K562 (cell line): ENCODE data around the gene AFF1. TPM values are rescaled to one million over a fixed set of nuclear protein-coding genes. Genes with fewer than 3 reads are reported as not detected.

Experiments
- ATAC-seq: fragments of 200-7000 bp; cut with Tn5 transposase; 3 replicates; pipeline ENCODE4 v1.9.1; 2020; ENCODE audit warnings: moderate library complexity
- BruUV-seq: library from RNA; stranded (reverse); fragments of 400-500 nt; replicated peaks from 2 replicates; lab custom pipeline; 2021; lab: Mats Ljungman, UMichigan
- CTCF ChIA-PET: fragments of 300-600 bp; formaldehyde crosslinking; extraction: SDS; loops from one replicate; lab custom pipeline; 2021; ENCODE audit warnings: low intra/inter-chr PET ratio; lab: Yijun Ruan, JAX
- POLR2A ChIA-PET: fragments of 300-600, 350-650 bp; sonication (Branson Sonifier 250); formaldehyde crosslinking; extraction: SDS; loops from one replicate; lab custom pipeline; 2021; ENCODE audit warnings: antibody characterized with exemption, inconsistent platforms; lab: Yijun Ruan, JAX
- DNase-seq, 4 experiments: peaks; one replicate each; pipeline versions ENCODE4 v3.0.0 to v3.0.0-alpha.2; 2011 to 2018; ENCODE audit warnings: low spot score in 3 of 4, mixed read lengths in 3 of 4; ENCODE audit errors: extremely low read depth in 1 of 4
- FAIRE-seq: peaks from 2 replicates; lab custom pipeline; 2011; peaks lifted over from hg19 to GRCh38; lab: Jason Lieb, UNC
- H2AFZ ChIP-seq: 2 replicates; pipeline ENCODE4 v1.6.0; 2011; ENCODE audit warnings: low read depth, low read length, control low read depth, inconsistent platforms
- H3K27ac ChIP-seq: fragments of 200-600 bp; 3 replicates; pipeline ENCODE4 v1.8.0; 2011; ENCODE audit warnings: low read depth, mild to moderate bottlenecking, control low read depth, inconsistent platforms, low read length, moderate library complexity, mixed read lengths; ENCODE audit errors: extremely low read depth
- H3K27me3 ChIP-seq, 2 experiments: fragments of 300-600 bp in 1 of 2; 2 replicates in 1 of 2; 3 replicates in 1 of 2; pipeline versions ENCODE4 v1.6.0 to v1.8.0; 2011; ENCODE audit warnings: inconsistent platforms in 2 of 2, low read length in 2 of 2, mild to moderate bottlenecking in 1 of 2, mixed read lengths in 1 of 2, moderate library complexity in 1 of 2; ENCODE audit not compliant: control insufficient read depth in 2 of 2, insufficient read depth in 2 of 2
- H3K36me3 ChIP-seq: fragments of 300-600 bp; 3 replicates; pipeline ENCODE4 v1.8.0; 2011; ENCODE audit warnings: mild to moderate bottlenecking, low read length, inconsistent platforms; ENCODE audit not compliant: control insufficient read depth, insufficient read depth
- H3K4me1 ChIP-seq, 2 experiments: fragments of 200-600 bp in 1 of 2; replicated peaks in 1 of 2; 2 replicates in 1 of 2; 3 replicates in 1 of 2; pipeline versions ENCODE4 v1.5.1 to v1.8.0; 2011; ENCODE audit warnings: inconsistent platforms in 2 of 2, low read length in 2 of 2, mild to moderate bottlenecking in 1 of 2, mixed read lengths in 1 of 2, moderate library complexity in 1 of 2; ENCODE audit not compliant: control insufficient read depth in 2 of 2, insufficient read depth in 2 of 2
- H3K4me2 ChIP-seq: 2 replicates; pipeline ENCODE4 v1.6.1; 2011; ENCODE audit warnings: low read length, control low read depth, inconsistent platforms, mixed read lengths; ENCODE audit not compliant: insufficient read depth
- H3K4me3 ChIP-seq: fragments of 200-600 bp; sonication (generic), shearing (Covaris generic); 2 replicates; pipeline ENCODE4 v1.5.1; 2016; ENCODE audit warnings: control low read depth, inconsistent platforms
- H3K79me2 ChIP-seq: fragments of 200-600 bp; 3 replicates; pipeline ENCODE4 v1.8.0; 2011; ENCODE audit warnings: low read length, inconsistent platforms; ENCODE audit not compliant: control insufficient read depth, insufficient read depth
- H3K9ac ChIP-seq, 2 experiments: 2 replicates each; pipeline versions ENCODE4 v1.6.0 to v1.6.1; 2011; ENCODE audit warnings: low read depth in 2 of 2, low read length in 2 of 2, control low read depth in 1 of 2, inconsistent platforms in 1 of 2, mild to moderate bottlenecking in 1 of 2, mixed read lengths in 1 of 2; ENCODE audit not compliant: insufficient read depth in 1 of 2
- H3K9me1 ChIP-seq: one replicate; pipeline ENCODE4 v1.6.0; 2011; ENCODE audit warnings: inconsistent platforms, mild to moderate bottlenecking, low read length, moderate library complexity; ENCODE audit not compliant: control insufficient read depth, insufficient read depth
- H3K9me3 ChIP-seq: replicated peaks from 2 replicates; pipeline ENCODE4 v1.5.1; 2011; ENCODE audit warnings: low read depth, low read length, inconsistent platforms; ENCODE audit not compliant: control insufficient read depth, insufficient read depth
- H4K20me1 ChIP-seq: replicated peaks from 2 replicates; pipeline ENCODE4 v1.6.1; 2011; ENCODE audit warnings: low read length, inconsistent platforms, mixed read lengths; ENCODE audit not compliant: control insufficient read depth, insufficient read depth
- EP400 ChIP-seq: fragments of 450-650 bp; IDR thresholded peaks from 2 replicates; pipeline ENCODE4 v1.6.1; 2017; ENCODE audit warnings: antibody characterized with exemption, mild to moderate bottlenecking, moderate library complexity
- GATAD2B ChIP-seq: fragments of 450-650 bp; IDR thresholded peaks from 2 replicates; pipeline ENCODE4 v1.6.1; 2017; ENCODE audit warnings: mild to moderate bottlenecking, borderline replicate concordance
- HNRNPL ChIP-seq: fragments of 200-400 bp; formaldehyde crosslinking; IDR thresholded peaks from 2 replicates; pipeline ENCODE4 v1.6.1; 2017; ENCODE audit warnings: low read depth, mild to moderate bottlenecking, low read length
- MAZ ChIP-seq, 2 experiments: fragments of 450-650 bp in 1 of 2; sonication (generic) in 1 of 2; formaldehyde crosslinking; IDR thresholded peaks in 1 of 2; conservative IDR thresholded peaks in 1 of 2; 2 replicates each; pipeline versions ENCODE4 v1.4.0 to v1.5.0; 2020; ENCODE audit warnings: mild to moderate bottlenecking in 1 of 2, missing genetic modification reagents in 1 of 2
- NFATC3 ChIP-seq: fragments of 450-650 bp; IDR thresholded peaks from 2 replicates; pipeline ENCODE4 v1.6.1; 2017; ENCODE audit warnings: mild to moderate bottlenecking
- PURB ChIP-seq: sonication (generic); formaldehyde crosslinking; IDR thresholded peaks from 2 replicates; pipeline ENCODE4 v1.9.0; 2021; ENCODE audit warnings: low read depth, mild to moderate bottlenecking, missing genetic modification reagents
- TBL1XR1 ChIP-seq, 2 experiments: IDR thresholded peaks; 2 replicates each; pipeline ENCODE4 v1.6.1; 2012; ENCODE audit warnings: improper control_type of control experiment in 2 of 2, low read length in 2 of 2, mild to moderate bottlenecking in 1 of 2
- XRCC3 ChIP-seq: fragments of 450-650 bp; IDR thresholded peaks from 2 replicates; pipeline ENCODE4 v1.6.1; 2017; ENCODE audit warnings: mild to moderate bottlenecking, moderate library complexity
- ZNF217 ChIP-seq: sonication (generic); formaldehyde crosslinking; IDR thresholded peaks from 2 replicates; pipeline ENCODE4 v1.8.0; 2022; ENCODE audit warnings: mild to moderate bottlenecking, missing genetic modification reagents
- ZNF583 ChIP-seq: fragments of 250-450 bp; sonication (Bioruptor Pico); IDR thresholded peaks from 2 replicates; pipeline ENCODE4 v1.4.0; 2020
- ZNF77 ChIP-seq: fragments of 250-450 bp; sonication (Bioruptor Pico); IDR thresholded peaks from 2 replicates; pipeline ENCODE4 v1.5.0; 2020
- WGBS: fragments of 100-300 bp; shearing (Covaris generic); methylation state at CpG from one replicate; pipeline ENCODE4 v1.1.6; 2016; ENCODE audit warnings: low coverage, mixed read lengths; ENCODE audit not compliant: insufficient coverage; ENCODE audit errors: missing lambda C conversion rate; 5-methylcytosine and 5-hydroxymethylcytosine counted together
- in situ Hi-C: fragments of 300-500 bp; cut with MboI; formaldehyde crosslinking; loops from 4 replicates; pipeline ENCODE4 v1.15.0; 2018; ENCODE audit warnings: inconsistent platforms, mixed read lengths
- intact Hi-C: fragments of 100-400 bp; cut with micrococcal nuclease; formaldehyde crosslinking; loops from 2 replicates; pipeline ENCODE4 v1.14.2; 2022
- polyA plus RNA-seq, 8 experiments: library from polyadenylated mRNA; depleted of rRNA in 4 of 8; stranded (reverse) in 5 of 8; unstranded in 3 of 8; fragments of >200 nt; fragmentation: Nextera tagmentation in 2 of 8; fragmentation: Illumina TruSeq in 1 of 8; extraction: Ambion mirVana in 2 of 8; extraction: Trizol in 1 of 8; gene quantifications; 2 replicates each; pipeline versions ENCODE4 v1.2.1 to v1.2.3, GENCODE V29; 2011 to 2014; ENCODE audit warnings: inconsistent platforms in 1 of 8, missing spikeins in 1 of 8
- total RNA-seq, 7 experiments: library from RNA; depleted of rRNA in 6 of 7; stranded (reverse); fragments of >200 nt in 6 of 7; fragmentation: Illumina TruSeq in 2 of 7; extraction: Trizol in 2 of 7; gene quantifications; 2 replicates each; pipeline versions ENCODE4 v1.2.1 to v1.2.3, GENCODE V29; 2011 to 2021; ENCODE audit warnings: low replicate concordance in 1 of 7
- TF ChIP-seq, protein P1 (sequence below): fragments of 450-650 bp; formaldehyde crosslinking; conservative IDR thresholded peaks from 2 replicates; pipeline ENCODE4 v1.4.0; 2022; ENCODE audit warnings: mild to moderate bottlenecking, missing genetic modification characterization

The AFF1 gene
- total and polyA plus RNA-seq, 9 of the 15 experiments (the other 6 are each of a cell fraction or from before 2014, with no cell fraction given) = 4.1 to 47.5 (median 17.2) TPM

GRCh38 chr4:87047281-87047798 lies 112.5 kb downstream of the AFF1 start:
- H3K4me1 ChIP-seq = peaks cover 13 to 27% of the 10 kb centered on the region in 2 experiments; a peak in 4 of 5 replicates
- DNase-seq = no peak
- no peaks in the 10 kb centered on the region for H3K27me3 ChIP-seq
- intact Hi-C loops = no loop called here
- H3K36me3 ChIP-seq = peaks cover 46% of the 10 kb centered on the region; the same call in 2 of the 3 replicates
- H4K20me1 ChIP-seq = peaks cover 13% of the 10 kb centered on the region; the same call in 1 of the 2 replicates
- no TSS peak for BruUV-seq
- no peak overlapping the region for H3K4me3 ChIP-seq
- no peaks in the 10 kb centered on the region for H3K9me3 ChIP-seq
- H3K79me2 ChIP-seq = peaks cover 90% of the 10 kb centered on the region
- in situ Hi-C loops = no loop called here
- ChIA-PET POLR2A (no interaction called here), CTCF (no interaction called here)
- H3K27ac ChIP-seq = no peak overlapping the region
- no peak for TF ChIP-seq GATAD2B
- TF ChIP-seq NFATC3 = no peak
- TF ChIP-seq ZNF583 (CRISPR knock-in tag) = no peak
- no peak for ATAC-seq
- H3K4me2 ChIP-seq = no peak overlapping the region
- H3K9me1 ChIP-seq = no peaks in the 10 kb centered on the region
- WGBS = 93% methylated on average over 10 of the region's 11 CpGs
- no peak for FAIRE-seq
- no peak overlapping the region for H3K9ac ChIP-seq
- H2AFZ ChIP-seq = no peak overlapping the region

GRCh38 chr4:87049508-87049907 lies 114.7 kb downstream of the AFF1 start:
- in situ Hi-C loops (no loop called here), intact Hi-C loops (no loop called here)
- no peak for DNase-seq
- Histone ChIP-seq H3K27me3 (no peaks in the 10 kb centered on the region), H3K9ac (no peak overlapping the region), H3K4me2 (no peak overlapping the region), H3K36me3 (peaks cover 55% of the 10 kb centered on the region; the same call in 2 of the 3 replicates), H3K9me3 (no peaks in the 10 kb centered on the region), H3K79me2 (peaks cover 90% of the 10 kb centered on the region), H3K27ac (no peak overlapping the region), H2AFZ (no peak overlapping the region), H4K20me1 (peaks cover 3% of the 10 kb centered on the region; the same call in 1 of the 2 replicates), H3K4me1 (peaks cover 14 to 34% of the 10 kb centered on the region in 2 experiments), H3K9me1 (no peaks in the 10 kb centered on the region), H3K4me3 (no peak overlapping the region)
- FAIRE-seq = no peak
- 94% methylated on average over 9 of the region's 9 CpGs for WGBS
- BruUV-seq = no TSS peak
- ChIA-PET POLR2A (interaction anchor here (1.0 kb wide), 1 partner anchor 127 kb away, joined by 4 read pairs; no protein-coding TSS in a partner anchor), CTCF (no interaction called here)
- ATAC-seq = no peak
- TF ChIP-seq ZNF77 (CRISPR knock-in tag) = no peak
- TF ChIP-seq ZNF217 = no peak
- no peak for TF ChIP-seq MAZ (CRISPR knock-in tag; conservative IDR thresholded peaks at IDR 0.05 in 1 of 2, IDR thresholded peaks at IDR 0.05 in 1 of 2)
- TF ChIP-seq EP400 = no peak
- no peak for TF ChIP-seq HNRNPL
- TF ChIP-seq, protein P1, sequence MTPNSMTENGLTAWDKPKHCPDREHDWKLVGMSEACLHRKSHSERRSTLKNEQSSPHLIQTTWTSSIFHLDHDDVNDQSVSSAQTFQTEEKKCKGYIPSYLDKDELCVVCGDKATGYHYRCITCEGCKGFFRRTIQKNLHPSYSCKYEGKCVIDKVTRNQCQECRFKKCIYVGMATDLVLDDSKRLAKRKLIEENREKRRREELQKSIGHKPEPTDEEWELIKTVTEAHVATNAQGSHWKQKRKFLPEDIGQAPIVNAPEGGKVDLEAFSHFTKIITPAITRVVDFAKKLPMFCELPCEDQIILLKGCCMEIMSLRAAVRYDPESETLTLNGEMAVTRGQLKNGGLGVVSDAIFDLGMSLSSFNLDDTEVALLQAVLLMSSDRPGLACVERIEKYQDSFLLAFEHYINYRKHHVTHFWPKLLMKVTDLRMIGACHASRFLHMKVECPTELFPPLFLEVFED (CRISPR knock-in tag) = no peak
- no peak for TF ChIP-seq XRCC3
- TF ChIP-seq TBL1XR1 (IDR thresholded peaks at IDR 0.05; ENCODE audit: low read length in 2 of 2) = no peak
- TF ChIP-seq PURB (CRISPR knock-in tag) = no peak
